Measurements from ENCODE around the gene ABITRAM. TPM values are rescaled to one million over a fixed set of nuclear protein-coding genes. Genes with fewer than 3 reads are reported as not detected.

The ABITRAM gene
- total RNA-seq, 1 experiment from 2014 or later: 10.9 TPM

DNA sequence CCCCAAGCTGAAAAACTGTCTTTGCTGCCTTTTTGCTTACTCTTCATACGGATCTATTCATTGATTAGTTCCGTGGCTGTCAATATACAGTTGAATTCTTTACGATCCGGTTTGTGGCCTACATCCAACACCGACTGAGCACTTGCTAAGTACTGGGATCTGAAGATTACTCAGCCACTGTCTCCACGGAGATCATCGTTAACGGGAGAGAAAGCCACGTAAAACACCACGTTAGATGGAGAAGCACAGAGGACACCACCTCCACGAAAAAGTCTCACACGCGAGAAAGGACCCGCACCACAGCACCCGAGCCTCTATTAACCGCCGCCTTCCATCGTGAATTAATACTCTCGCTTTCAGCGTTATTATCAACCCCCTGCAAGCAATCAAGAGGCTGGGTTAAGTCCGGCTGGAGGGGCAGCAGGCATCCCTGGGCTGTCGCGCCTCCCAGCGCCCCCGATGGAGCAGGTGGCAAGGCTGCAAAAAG lies 926 bp upstream of the ABITRAM start:
- TF ChIP-seq, protein P1, sequence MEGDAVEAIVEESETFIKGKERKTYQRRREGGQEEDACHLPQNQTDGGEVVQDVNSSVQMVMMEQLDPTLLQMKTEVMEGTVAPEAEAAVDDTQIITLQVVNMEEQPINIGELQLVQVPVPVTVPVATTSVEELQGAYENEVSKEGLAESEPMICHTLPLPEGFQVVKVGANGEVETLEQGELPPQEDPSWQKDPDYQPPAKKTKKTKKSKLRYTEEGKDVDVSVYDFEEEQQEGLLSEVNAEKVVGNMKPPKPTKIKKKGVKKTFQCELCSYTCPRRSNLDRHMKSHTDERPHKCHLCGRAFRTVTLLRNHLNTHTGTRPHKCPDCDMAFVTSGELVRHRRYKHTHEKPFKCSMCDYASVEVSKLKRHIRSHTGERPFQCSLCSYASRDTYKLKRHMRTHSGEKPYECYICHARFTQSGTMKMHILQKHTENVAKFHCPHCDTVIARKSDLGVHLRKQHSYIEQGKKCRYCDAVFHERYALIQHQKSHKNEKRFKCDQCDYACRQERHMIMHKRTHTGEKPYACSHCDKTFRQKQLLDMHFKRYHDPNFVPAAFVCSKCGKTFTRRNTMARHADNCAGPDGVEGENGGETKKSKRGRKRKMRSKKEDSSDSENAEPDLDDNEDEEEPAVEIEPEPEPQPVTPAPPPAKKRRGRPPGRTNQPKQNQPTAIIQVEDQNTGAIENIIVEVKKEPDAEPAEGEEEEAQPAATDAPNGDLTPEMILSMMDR (conservative IDR thresholded peaks at IDR 0.05): no peak
- H2BK15ac ChIP-seq (ENCODE audit: low read depth, low read length): no peak overlapping the region
- WGBS (ENCODE audit: extremely low coverage, insufficient read length, low lambda C conversion rate): no CpG with 5 or more reads among the region's 25 CpGs
- H3K79me1 ChIP-seq (ENCODE audit: insufficient read depth, low read depth, low read length, poor library complexity, severe bottlenecking): no peaks in the 10 kb centered on the region
- peak overlapping the region; percentile 84 for H3K9ac ChIP-seq (ENCODE audit: extremely low read depth, insufficient read length, low read length)
- no peak overlapping the region for H3K56ac ChIP-seq (ENCODE audit: insufficient read length, low read depth, low read length)
- peaks cover 2 to 20% (median 10%) of the 10 kb centered on the region in 3 experiments; a peak in 5 of 7 replicates for H3K36me3 Mint-ChIP-seq (ENCODE audit: insufficient read depth in 1 of 3, low read depth in 3 of 3)
- H3T11ph ChIP-seq (ENCODE audit: low read length): no peak overlapping the region
- H3K4me3 Mint-ChIP-seq: peak overlapping the region; percentile 95 to 99
- no peak overlapping the region for H3K4ac ChIP-seq (ENCODE audit: low read depth, low read length)
- H3K27ac Mint-ChIP-seq: peak overlapping the region; percentile 98 to 99 (median 98)
- peak overlapping the region; percentile 83 for H3K4me2 ChIP-seq (ENCODE audit: insufficient read depth, insufficient read length, low read length)
- no peak overlapping the region for H4K8ac ChIP-seq (replicated peaks; ENCODE audit: insufficient read length, low read depth, low read length)
- H2BK120ac ChIP-seq (ENCODE audit: low read depth, low read length, poor library complexity, severe bottlenecking): no peak overlapping the region
- peaks cover 10% of the 10 kb centered on the region for H3K23me2 ChIP-seq (ENCODE audit: insufficient read length, low read depth, low read length, poor library complexity, severe bottlenecking)
- H3K27me3 ChIP-seq (ENCODE audit: insufficient read depth, low read length): no peaks in the 10 kb centered on the region
- peaks cover 6% of the 10 kb centered on the region for H3K4me1 ChIP-seq (ENCODE audit: insufficient read depth, low read length)
- no peaks in the 10 kb centered on the region for H3K9me3 ChIP-seq (ENCODE audit: control insufficient read depth, low read depth, low read length)
- H3K79me2 ChIP-seq (ENCODE audit: insufficient read depth, low read length): peaks cover 11% of the 10 kb centered on the region
- no peak overlapping the region for H2BK20ac ChIP-seq (ENCODE audit: low read depth, low read length, poor library complexity, severe bottlenecking)
- H3K14ac ChIP-seq (ENCODE audit: insufficient read depth, low read length): no peak overlapping the region
- H4K5ac ChIP-seq (ENCODE audit: insufficient read length, low read depth, low read length): no peak overlapping the region
- no peak overlapping the region for H3K18ac ChIP-seq (ENCODE audit: insufficient read length, low read depth, low read length)
- peaks cover 12 to 15% of the 10 kb centered on the region in 2 experiments for H3K4me1 Mint-ChIP-seq
- no peaks in the 10 kb centered on the region for H3K9me3 Mint-ChIP-seq
- no peak overlapping the region for H2BK5ac ChIP-seq (ENCODE audit: insufficient read length, low read length)
- H2AFZ ChIP-seq (ENCODE audit: low read length): no peak overlapping the region
- no peak overlapping the region for H3K27ac ChIP-seq (ENCODE audit: insufficient read length, low read depth, low read length)
- H2AK5ac ChIP-seq (ENCODE audit: insufficient read length, low read length): no peak overlapping the region
- no peaks in the 10 kb centered on the region for H3K27me3 Mint-ChIP-seq (ENCODE audit: low read depth)
- H2BK12ac ChIP-seq (ENCODE audit: insufficient read length, low read depth, low read length): no peak overlapping the region
- no peak for DNase-seq
- no peaks in the 10 kb centered on the region for H4K20me1 ChIP-seq (ENCODE audit: control insufficient read depth, insufficient read depth, insufficient read length)
- no peak overlapping the region for H3K23ac ChIP-seq (ENCODE audit: insufficient read length, low read depth, low read length)
- no peak overlapping the region for H4K91ac ChIP-seq (ENCODE audit: insufficient read length, low read depth, low read length)
